Activated CD8-positive, alpha-beta T cell treated with anti-CD3 and anti-CD28 coated beads for 36 hours (primary cell): Measurements from ENCODE around the gene SLC2A13. TPM values are rescaled to one million over a fixed set of nuclear protein-coding genes. Genes with fewer than 3 reads are reported as not detected.
"Not testable (repeated sequence)": the region's sequence is repeated elsewhere in the genome, so short reads cannot be mapped to it uniquely, and the experiment has no call there.

Experiments used
- ATAC-seq: fragments of 200-7000 bp; cut with Tn5 transposase; one replicate; pipeline ENCODE4 v1.10.0; 2021; ENCODE audit warnings: mild to moderate bottlenecking, moderate library complexity
- CTCF ChIA-PET: fragments of 350-600 bp; sonication (Branson Sonifier 250); formaldehyde crosslinking; loops from one replicate; lab custom pipeline; 2021; ENCODE audit warnings: antibody characterized with exemption; lab: Charles Lee
- POLR2A ChIA-PET: fragments of 350-600 bp; sonication (Branson Sonifier 250); formaldehyde crosslinking; loops from one replicate; lab custom pipeline; 2021; ENCODE audit warnings: antibody characterized with exemption; lab: Charles Lee
- DNase-seq: peaks from one replicate; pipeline ENCODE4 v3.0.0-alpha.2; 2020
- H3K27ac Mint-ChIP-seq: one replicate; pipeline ENCODE4 v1.8.0; 2021; ENCODE audit warnings: mild to moderate bottlenecking, mixed read lengths
- H3K27me3 Mint-ChIP-seq: one replicate; pipeline ENCODE4 v1.8.0; 2021; ENCODE audit warnings: mixed read lengths
- H3K36me3 Mint-ChIP-seq: one replicate; pipeline ENCODE4 v1.8.0; 2021; ENCODE audit warnings: low read depth, mixed read lengths
- H3K4me1 Mint-ChIP-seq: one replicate; pipeline ENCODE4 v1.8.0; 2021; ENCODE audit warnings: low read depth, mixed read lengths
- H3K4me3 Mint-ChIP-seq: one replicate; pipeline ENCODE4 v1.8.0; 2021; ENCODE audit warnings: mild to moderate bottlenecking, moderate library complexity, mixed read lengths
- H3K9me3 Mint-ChIP-seq: one replicate; pipeline ENCODE4 v1.8.0; 2021; ENCODE audit warnings: mixed read lengths
- intact Hi-C: fragments of 100-400 bp; cut with micrococcal nuclease; formaldehyde crosslinking; loops from one replicate; pipeline ENCODE4 v1.10.0; 2022
- total RNA-seq, 2 experiments: library from RNA; stranded (reverse); gene quantifications; one replicate each; pipeline ENCODE4 v1.2.3, GENCODE V29; 2021
- TF ChIP-seq, protein P1 (sequence below): fragments of 200-600 bp; IDR thresholded peaks from one replicate; pipeline ENCODE4 v1.8.0; 2022; ENCODE audit warnings: antibody characterized with exemption, mild to moderate bottlenecking

SLC2A13 gene
- total RNA-seq, 2 experiments from 2014 or later, result 9.0 to 9.3 TPM

DNA sequence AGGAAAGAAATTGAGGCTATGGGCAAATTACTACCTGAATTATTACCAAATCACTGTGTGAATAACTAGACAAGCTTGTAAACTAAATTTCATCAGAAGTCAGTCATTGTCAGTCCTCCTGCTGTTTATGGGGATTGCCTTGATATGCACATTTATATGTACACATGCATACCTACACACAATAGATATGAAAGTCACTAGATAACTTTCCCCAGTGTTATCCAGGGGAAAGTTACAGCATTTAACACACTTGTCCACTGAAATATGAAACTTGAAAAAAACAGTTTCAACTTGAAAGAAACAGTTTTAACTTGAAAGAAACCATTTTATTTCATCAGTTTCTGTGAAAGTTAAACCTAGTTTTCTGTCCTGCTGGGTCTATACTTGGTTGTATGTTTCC is 199.6 kb downstream of the SLC2A13 start:
- H3K4me3 Mint-ChIP-seq, result no peak overlapping the region
- DNase-seq (no peak), ATAC-seq (no peak)
- TF ChIP-seq, protein P1, sequence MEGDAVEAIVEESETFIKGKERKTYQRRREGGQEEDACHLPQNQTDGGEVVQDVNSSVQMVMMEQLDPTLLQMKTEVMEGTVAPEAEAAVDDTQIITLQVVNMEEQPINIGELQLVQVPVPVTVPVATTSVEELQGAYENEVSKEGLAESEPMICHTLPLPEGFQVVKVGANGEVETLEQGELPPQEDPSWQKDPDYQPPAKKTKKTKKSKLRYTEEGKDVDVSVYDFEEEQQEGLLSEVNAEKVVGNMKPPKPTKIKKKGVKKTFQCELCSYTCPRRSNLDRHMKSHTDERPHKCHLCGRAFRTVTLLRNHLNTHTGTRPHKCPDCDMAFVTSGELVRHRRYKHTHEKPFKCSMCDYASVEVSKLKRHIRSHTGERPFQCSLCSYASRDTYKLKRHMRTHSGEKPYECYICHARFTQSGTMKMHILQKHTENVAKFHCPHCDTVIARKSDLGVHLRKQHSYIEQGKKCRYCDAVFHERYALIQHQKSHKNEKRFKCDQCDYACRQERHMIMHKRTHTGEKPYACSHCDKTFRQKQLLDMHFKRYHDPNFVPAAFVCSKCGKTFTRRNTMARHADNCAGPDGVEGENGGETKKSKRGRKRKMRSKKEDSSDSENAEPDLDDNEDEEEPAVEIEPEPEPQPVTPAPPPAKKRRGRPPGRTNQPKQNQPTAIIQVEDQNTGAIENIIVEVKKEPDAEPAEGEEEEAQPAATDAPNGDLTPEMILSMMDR, result no peak
- peaks cover 5% of the 10 kb centered on the region for H3K4me1 Mint-ChIP-seq
- intact Hi-C loops, result no loop called here
- H3K9me3 Mint-ChIP-seq, result no peaks in the 10 kb centered on the region
- POLR2A ChIA-PET, result no interaction called here
- no peak overlapping the region for H3K27ac Mint-ChIP-seq
- CTCF ChIA-PET, result no interaction called here
- H3K36me3 Mint-ChIP-seq, result no peaks in the 10 kb centered on the region
- H3K27me3 Mint-ChIP-seq, result no peaks in the 10 kb centered on the region

DNA sequence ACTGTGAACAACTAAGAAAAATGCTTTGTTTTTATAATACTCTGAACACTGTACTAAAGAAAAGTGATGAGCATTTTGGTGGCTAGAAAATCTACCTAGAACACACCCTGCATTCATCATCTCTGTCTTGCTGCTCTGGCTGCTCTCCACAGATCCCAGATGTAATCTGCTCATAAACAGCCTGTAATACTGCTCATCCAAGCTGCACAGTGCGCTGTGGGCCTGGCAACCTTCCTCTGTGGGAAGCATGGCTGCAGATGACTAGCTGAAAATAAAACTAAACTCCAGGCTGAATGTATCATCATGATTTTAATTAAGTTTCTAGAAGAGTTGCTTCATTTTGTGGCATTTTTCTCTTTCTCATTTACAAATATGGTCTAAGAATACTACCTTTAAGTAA is 200.7 kb downstream of the SLC2A13 start:
- H3K27ac Mint-ChIP-seq, result no peak overlapping the region
- H3K27me3 Mint-ChIP-seq, result no peaks in the 10 kb centered on the region
- ChIA-PET POLR2A (no interaction called here), CTCF (no interaction called here)
- DNase-seq (no peak), ATAC-seq (no peak)
- intact Hi-C loops, result no loop called here
- no peaks in the 10 kb centered on the region for H3K9me3 Mint-ChIP-seq
- H3K4me3 Mint-ChIP-seq, result no peak overlapping the region
- peaks cover 5% of the 10 kb centered on the region for H3K4me1 Mint-ChIP-seq
- TF ChIP-seq, protein P1, result no peak
- no peaks in the 10 kb centered on the region for H3K36me3 Mint-ChIP-seq

GRCh38 chr12:39902821-39903220 is 203.1 kb downstream of the SLC2A13 start:
- H3K36me3 Mint-ChIP-seq, result no peaks in the 10 kb centered on the region
- no peaks in the 10 kb centered on the region for H3K9me3 Mint-ChIP-seq
- ChIA-PET POLR2A (no interaction called here), CTCF (interaction anchor here (0.9 kb wide), 1 partner anchor 44 kb away, joined by 3 read pairs; no protein-coding TSS in a partner anchor)
- TF ChIP-seq, protein P1, result no peak
- no peak overlapping the region for H3K27ac Mint-ChIP-seq
- no peak for ATAC-seq
- no peak overlapping the region for H3K4me3 Mint-ChIP-seq
- no peaks in the 10 kb centered on the region for H3K27me3 Mint-ChIP-seq
- DNase-seq, result no peak
- intact Hi-C loops, result no loop called here
- H3K4me1 Mint-ChIP-seq, result peaks cover 5% of the 10 kb centered on the region

- ChIA-PET CTCF (no interaction called here), POLR2A (no interaction called here)
- Mint-ChIP-seq H3K4me1 (no peaks in the 10 kb centered on the region), H3K4me3 (no peak overlapping the region), H3K27me3 (no peaks in the 10 kb centered on the region), H3K9me3 (no peaks in the 10 kb centered on the region), H3K36me3 (no peaks in the 10 kb centered on the region), H3K27ac (no peak overlapping the region)
- intact Hi-C loops, result no loop called here
- no peak for ATAC-seq
- no peak for DNase-seq
- TF ChIP-seq, protein P1, result no peak
Measured at GRCh38 chr12:39897315-39897714, 208.6 kb downstream of the SLC2A13 start.

- POLR2A ChIA-PET, ATAC-seq, DNase-seq, H3K4me1 Mint-ChIP-seq, H3K27ac Mint-ChIP-seq, H3K4me3 Mint-ChIP-seq, H3K9me3 Mint-ChIP-seq, H3K36me3 Mint-ChIP-seq, H3K27me3 Mint-ChIP-seq, CTCF ChIA-PET, intact Hi-C loops: not testable (repeated sequence)
Measured at GRCh38 chr12:39893388-39893787, 212.5 kb downstream of the SLC2A13 start.

GRCh38 chr12:39892146-39892545 is 213.7 kb downstream of the SLC2A13 start:
- POLR2A ChIA-PET, result no interaction called here
- H3K4me1 Mint-ChIP-seq, result no peaks in the 10 kb centered on the region
- no peak for ATAC-seq
- no peak overlapping the region for H3K27ac Mint-ChIP-seq
- H3K4me3 Mint-ChIP-seq, result no peak overlapping the region
- CTCF ChIA-PET, result no interaction called here
- H3K36me3 Mint-ChIP-seq, result no peaks in the 10 kb centered on the region
- no peak for DNase-seq
- intact Hi-C loops, result no loop called here
- TF ChIP-seq, protein P1, result no peak
- no peaks in the 10 kb centered on the region for H3K27me3 Mint-ChIP-seq
- no peaks in the 10 kb centered on the region for H3K9me3 Mint-ChIP-seq
